ENCODE measurements around the gene PLEKHO1. TPM values are rescaled to one million over a fixed set of nuclear protein-coding genes. Genes with fewer than 3 reads are reported as not detected.

PLEKHO1 gene
- total RNA-seq, 1 donor from 2014 or later = 113 TPM

- Mint-ChIP-seq H3K9me3 (no peaks in the 10 kb centered on the region), H3K4me3 (peak overlapping the region; percentile 97), H3K36me3 (ENCODE audit: low read depth) (peaks cover 23% of the 10 kb centered on the region), H3K27me3 (ENCODE audit: low read depth) (no peaks in the 10 kb centered on the region), H3K27ac (ENCODE audit: unreplicated experiment) (peak overlapping the region; percentile 7), H3K4me1 (peaks cover 65% of the 10 kb centered on the region)
- no peak for DNase-seq (ENCODE audit: low read depth, low spot score)
- no peak for TF ChIP-seq CTCF (conservative IDR thresholded peaks at IDR 0.05)
Measured at GRCh38 chr1:150150133-150151021, 661 bp downstream of the PLEKHO1 start.

- Mint-ChIP-seq H3K27me3 (ENCODE audit: low read depth) (no peaks in the 10 kb centered on the region), H3K36me3 (ENCODE audit: low read depth) (peaks cover 34% of the 10 kb centered on the region), H3K9me3 (no peaks in the 10 kb centered on the region), H3K27ac (ENCODE audit: unreplicated experiment) (peak overlapping the region; percentile 7), H3K4me1 (peaks cover 70% of the 10 kb centered on the region), H3K4me3 (peak overlapping the region; percentile 97)
- TF ChIP-seq CTCF (conservative IDR thresholded peaks at IDR 0.05) = no peak
- no peak for DNase-seq (ENCODE audit: low read depth, low spot score)
Measured at GRCh38 chr1:150151291-150152181, 1.8 kb downstream of the PLEKHO1 start.

- Mint-ChIP-seq H3K27ac (ENCODE audit: unreplicated experiment) (no peak overlapping the region), H3K4me3 (peak overlapping the region; percentile 97)
- no peak for TF ChIP-seq CTCF (conservative IDR thresholded peaks at IDR 0.05)
Measured at GRCh38 chr1:150152182-150152536, 2.4 kb downstream of the PLEKHO1 start.

GRCh38 chr1:150152772-150153456 lies 3.2 kb downstream of the PLEKHO1 start:
- H3K27ac Mint-ChIP-seq (ENCODE audit: unreplicated experiment) = no peak overlapping the region
- H3K4me3 Mint-ChIP-seq = peak overlapping the region; percentile 82
- H3K4me1 Mint-ChIP-seq = peaks cover 62% of the 10 kb centered on the region
- H3K36me3 Mint-ChIP-seq (ENCODE audit: low read depth) = peaks cover 47% of the 10 kb centered on the region
- no peaks in the 10 kb centered on the region for H3K9me3 Mint-ChIP-seq
- H3K27me3 Mint-ChIP-seq (ENCODE audit: low read depth) = no peaks in the 10 kb centered on the region
- no peak for DNase-seq (ENCODE audit: low read depth, low spot score)
- TF ChIP-seq CTCF (conservative IDR thresholded peaks at IDR 0.05) = no peak

More at GRCh38 chr1:150152182-150152536, 2.4 kb downstream of the PLEKHO1 start:
- H3K36me3 Mint-ChIP-seq (ENCODE audit: low read depth) = peaks cover 39% of the 10 kb centered on the region
- DNase-seq (ENCODE audit: low read depth, low spot score) = no peak
- H3K9me3 Mint-ChIP-seq = no peaks in the 10 kb centered on the region
- peaks cover 65% of the 10 kb centered on the region for H3K4me1 Mint-ChIP-seq
- H3K27me3 Mint-ChIP-seq (ENCODE audit: low read depth) = no peaks in the 10 kb centered on the region

- H3K36me3 Mint-ChIP-seq (ENCODE audit: low read depth) = peaks cover 50% of the 10 kb centered on the region
- no peaks in the 10 kb centered on the region for H3K27me3 Mint-ChIP-seq (ENCODE audit: low read depth)
- H3K27ac Mint-ChIP-seq (ENCODE audit: unreplicated experiment) = no peak overlapping the region
- H3K4me3 Mint-ChIP-seq = peak overlapping the region; percentile 82
- peaks cover 50% of the 10 kb centered on the region for H3K4me1 Mint-ChIP-seq
- TF ChIP-seq CTCF (conservative IDR thresholded peaks at IDR 0.05) = no peak
- DNase-seq (ENCODE audit: low read depth, low spot score) = no peak
- H3K9me3 Mint-ChIP-seq = no peaks in the 10 kb centered on the region
Measured at GRCh38 chr1:150154143-150154542, 4.4 kb downstream of the PLEKHO1 start.

Data from neural crest cell (in vitro differentiated cells).